Adrenal gland (tissue), 12 donors: ENCODE measurements around the gene TPK1. TPM values are rescaled to one million over a fixed set of nuclear protein-coding genes. Genes with fewer than 3 reads are reported as not detected.

Experiments
- DNase-seq, 7 donors: peaks; one replicate each; pipeline ENCODE4 v3.0.0-alpha.2; 2019 to 2020
- H3K27ac ChIP-seq, 5 donors: fragments of 200-600 bp; sonication (generic) in 4 of 5; 1 replicate in 3 of 5; 2 replicates in 2 of 5; pipeline versions ENCODE4 v1.5.1 to v1.8.0; 2016 to 2020; ENCODE audit warnings: mild to moderate bottlenecking in 1 of 5
- H3K27me3 ChIP-seq: fragments of 200-600 bp; 2 replicates; pipeline ENCODE4 v1.8.0; 2021
- H3K36me3 ChIP-seq, 2 donors: fragments of 200-600 bp; replicated peaks in 1 of 2; 1 replicate in 1 of 2; 2 replicates in 1 of 2; pipeline versions ENCODE4 v1.5.1 to v1.8.0; 2018 to 2022
- H3K4me1 ChIP-seq, 2 donors: fragments of 200-600 bp; replicated peaks in 1 of 2; 1 replicate in 1 of 2; 2 replicates in 1 of 2; pipeline versions ENCODE4 v1.5.1 to v1.8.0; 2018 to 2021
- H3K4me3 ChIP-seq, 4 donors: fragments of 200-600 bp; sonication (generic) in 3 of 4; one replicate each; pipeline ENCODE4 v1.5.1; 2016 to 2018
- H3K9me3 ChIP-seq, 3 donors: fragments of 200-600 bp; sonication (generic) in 1 of 3; replicated peaks in 1 of 3; 1 replicate in 2 of 3; 2 replicates in 1 of 3; pipeline versions ENCODE4 v1.5.1 to v1.8.0; 2016 to 2021
- CTCF ChIP-seq, 6 experiments: fragments of 450-650 bp in 4 of 6; fragments of 200-600 bp in 2 of 6; sonication (generic) in 1 of 6; IDR thresholded peaks; 1 replicate in 5 of 6; 2 replicates in 1 of 6; pipeline versions ENCODE4 v1.5.1 to v1.8.0; 2016 to 2021; ENCODE audit warnings: antibody characterized with exemption in 6 of 6, mild to moderate bottlenecking in 2 of 6, moderate library complexity in 1 of 6
- POLR2A ChIP-seq, 2 donors: fragments of 450-650 bp; IDR thresholded peaks; one replicate each; pipeline ENCODE4 v1.6.1; 2017; ENCODE audit warnings: antibody characterized with exemption in 2 of 2, mild to moderate bottlenecking in 2 of 2, moderate library complexity in 1 of 2
- WGBS, 4 donors: extraction: QIAGEN DNeasy Blood & Tissue Kit in 2 of 4; methylation state at CpG; one replicate each; pipeline versions ENCODE4 v1.1.5 to v1.1.7; 2013 to 2017; 5-methylcytosine and 5-hydroxymethylcytosine counted together
- intact Hi-C, 2 donors: fragments of 100-400 bp; cut with DNase I; formaldehyde crosslinking; loops; one replicate each; pipeline versions ENCODE4 v1.14.1 to v1.15.0; 2022 to 2023
- polyA plus RNA-seq, 3 donors: library from polyadenylated mRNA; stranded (reverse); fragments of 200-250 nt in 2 of 3; fragments of 350-450 nt in 1 of 3; fragmentation: Illumina TruSeq in 1 of 3; extraction: RNeasy Lipid Tissue Mini Kit (QIAGEN cat#74804) in 1 of 3; gene quantifications; one replicate each; pipeline ENCODE4 v1.2.3, GENCODE V29; 2013 to 2014
- total RNA-seq, 9 donors: library from RNA; depleted of rRNA in 4 of 9; stranded (reverse); fragments of >200 nt in 4 of 9; fragments of 120-200 nt in 1 of 9; fragmentation: NEBNext Ultra II Directional in 1 of 9; extraction: Animal tissue kit (Norgen Biotek cat#: 25700) in 1 of 9; gene quantifications; one replicate each; pipeline versions ENCODE4 v1.1.0 to v1.2.4, GENCODE V29; 2013 to 2023
- donor health status: healthy with polysubstance abuse.
- donor health status: Bipolar disorder and iron deficiency.
- donor health status: DM: yes; HTN: yes; CAD: no.
- donor health status: DM: no; HTN: no; CAD: no.
- donor health status: DM: no; HTN: no; CAD: no.
- donor health status: DM: yes; HTN: yes; CAD: no.

TPK1 gene
- total and polyA plus RNA-seq, 12 donors = 3.7 to 10.6 (median 9.6) TPM

- Histone ChIP-seq H3K36me3 (no peaks in the 10 kb centered on the region), H3K4me3 (no peak overlapping the region), H3K27me3 (no peaks in the 10 kb centered on the region), H3K4me1 (peaks cover 0 to 6% of the 10 kb centered on the region in 2 donors), H3K27ac (no peak overlapping the region), H3K9me3 (no peaks in the 10 kb centered on the region)
- intact Hi-C loops = no loop called here
- TF ChIP-seq CTCF (IDR thresholded peaks at IDR 0.05) (no peak), POLR2A (IDR thresholded peaks at IDR 0.05) (no peak)
- no peak for DNase-seq
- 36 to 48% (median 38%) methylated on average over 2 of the region's 2 CpGs for WGBS, 4 donors
These were observed 64.7 kb downstream of the TPK1 start for GRCh38 chr7:144771174-144771573.

GRCh38 chr7:144769352-144769751 lies 66.5 kb downstream of the TPK1 start:
- no peak for TF ChIP-seq POLR2A (IDR thresholded peaks at IDR 0.05)
- TF ChIP-seq CTCF (IDR thresholded peaks at IDR 0.05) = no peak
- H3K4me3 ChIP-seq = no peak overlapping the region
- no peaks in the 10 kb centered on the region for H3K36me3 ChIP-seq
- WGBS, 4 donors = 93 to 97% (median 95%) methylated on average over 2 of the region's 2 CpGs
- H3K4me1 ChIP-seq = peaks cover 0 to 6% of the 10 kb centered on the region in 2 donors
- no peaks in the 10 kb centered on the region for H3K27me3 ChIP-seq
- intact Hi-C loops = no loop called here
- no peaks in the 10 kb centered on the region for H3K9me3 ChIP-seq
- H3K27ac ChIP-seq = no peak overlapping the region
- no peak for DNase-seq

GRCh38 chr7:144768633-144769032 lies 67.2 kb downstream of the TPK1 start:
- 86 to 94% (median 90%) methylated on average over 2 of the region's 2 CpGs for WGBS, 4 donors
- no peak for DNase-seq
- intact Hi-C loops = no loop called here
- peaks cover 0 to 5% of the 10 kb centered on the region in 2 donors for H3K4me1 ChIP-seq
- no peak overlapping the region for H3K4me3 ChIP-seq
- TF ChIP-seq POLR2A (IDR thresholded peaks at IDR 0.05) (no peak), CTCF (IDR thresholded peaks at IDR 0.05) (no peak)
- H3K27me3 ChIP-seq = no peaks in the 10 kb centered on the region
- no peaks in the 10 kb centered on the region for H3K36me3 ChIP-seq
- H3K27ac ChIP-seq = no peak overlapping the region
- no peaks in the 10 kb centered on the region for H3K9me3 ChIP-seq

- TF ChIP-seq CTCF (IDR thresholded peaks at IDR 0.05) (no peak), POLR2A (IDR thresholded peaks at IDR 0.05) (no peak)
- Histone ChIP-seq H3K4me1 (no peaks in the 10 kb centered on the region), H3K36me3 (no peaks in the 10 kb centered on the region), H3K27ac (no peak overlapping the region), H3K4me3 (no peak overlapping the region), H3K9me3 (no peaks in the 10 kb centered on the region), H3K27me3 (no peaks in the 10 kb centered on the region)
- intact Hi-C loops = no loop called here
- DNase-seq = no peak
- 91 to 94% (median 92%) methylated on average over 5 of the region's 5 CpGs for WGBS, 4 donors
These were observed 72.6 kb downstream of the TPK1 start for GRCh38 chr7:144763291-144763690.
